ENCODE data around the gene KCNH2. TPM values are rescaled to one million over a fixed set of nuclear protein-coding genes. Genes with fewer than 3 reads are reported as not detected.

KCNH2 gene
- total and polyA plus RNA-seq, 2 of the 13 experiments (the other 11 are each of a cell fraction or from before 2014, with no cell fraction given) = 0.09 to 0.11 TPM

- no peak for TF ChIP-seq BCLAF1 (IDR thresholded peaks at IDR 0.05)
- 0 out of 2 replicates have a peak, but pooled peaks have one; percentile 0 for TF ChIP-seq HOXA3 (CRISPR knock-in tag; IDR thresholded peaks at IDR 0.05)
- no peak for TF ChIP-seq KLF16 (CRISPR knock-in tag; IDR thresholded peaks at IDR 0.05)
- no peak for TF ChIP-seq GMEB2 (CRISPR knock-in tag; IDR thresholded peaks at IDR 0.05; ENCODE audit: low read depth)
- TF ChIP-seq CTCF (CRISPR knock-in tag; IDR thresholded peaks at IDR 0.05) = peak; percentile 62
- TF ChIP-seq TFAP4 (IDR thresholded peaks at IDR 0.05; ENCODE audit: borderline replicate concordance, low read depth) = no peak
- no peak for TF ChIP-seq GATAD1 (CRISPR knock-in tag; IDR thresholded peaks at IDR 0.05)
- peak; percentile 68 for TF ChIP-seq MYPOP (CRISPR knock-in tag; IDR thresholded peaks at IDR 0.05)
- TF ChIP-seq GPBP1L1 (CRISPR knock-in tag; IDR thresholded peaks at IDR 0.05) = no peak
- TF ChIP-seq PRPF4 (IDR thresholded peaks at IDR 0.05; ENCODE audit: low read depth, low read length, poor library complexity, severe bottlenecking) = no peak
- TF ChIP-seq ETS1 (CRISPR knock-in tag; IDR thresholded peaks at IDR 0.05) = no peak
These were observed 3.4 kb downstream of the KCNH2 start (continued) for GRCh38 chr7:150974468-150975391.

Data from HepG2 (cell line).